Esophagus muscularis mucosa (tissue), 4 donors: Measurements from ENCODE around the gene RAB20. TPM values are rescaled to one million over a fixed set of nuclear protein-coding genes. Genes with fewer than 3 reads are reported as not detected.

Experiments used
- DNase-seq: peaks from one replicate; pipeline ENCODE4 v3.0.0-alpha.2; 2017; ENCODE audit errors: extremely low spot score
- H3K27ac ChIP-seq, 4 donors: fragments of 200-600 bp; sonication (generic); replicated peaks in 1 of 4; 1 replicate in 3 of 4; 2 replicates in 1 of 4; pipeline ENCODE4 v1.5.1; 2016 to 2019; ENCODE audit warnings: mild to moderate bottlenecking in 1 of 4
- H3K27me3 ChIP-seq, 4 donors: fragments of 200-600 bp; sonication (generic); one replicate each; pipeline versions ENCODE4 v1.5.1 to v1.6.0; 2016 to 2019
- H3K36me3 ChIP-seq, 4 donors: fragments of 200-600 bp; sonication (generic); one replicate each; pipeline ENCODE4 v1.5.1; 2016 to 2019
- H3K4me1 ChIP-seq, 4 donors: fragments of 200-600 bp; sonication (generic); one replicate each; pipeline ENCODE4 v1.5.1; 2016 to 2019
- H3K4me3 ChIP-seq, 4 donors: fragments of 200-600 bp; sonication (generic); 1 replicate in 2 of 4; 2 replicates in 2 of 4; pipeline ENCODE4 v1.5.1; 2016 to 2019; ENCODE audit warnings: mild to moderate bottlenecking in 4 of 4, moderate library complexity in 1 of 4
- H3K9me3 ChIP-seq, 4 donors: fragments of 200-600 bp; sonication (generic); 1 replicate in 3 of 4; 2 replicates in 1 of 4; pipeline ENCODE4 v1.5.1; 2016 to 2019
- CTCF ChIP-seq, 3 experiments: fragments of 200-600 bp in 2 of 3; fragments of 450-650 bp in 1 of 3; sonication (generic) in 2 of 3; IDR thresholded peaks; one replicate each; pipeline ENCODE4 v1.5.1; 2017 to 2019; ENCODE audit warnings: antibody characterized with exemption in 3 of 3, mild to moderate bottlenecking in 2 of 3, moderate library complexity in 1 of 3
- EP300 ChIP-seq: sonication (generic); formaldehyde crosslinking; IDR thresholded peaks from one replicate; pipeline ENCODE4 v1.6.1; 2017; ENCODE audit warnings: antibody characterized with exemption
- POLR2A ChIP-seq: fragments of 450-650 bp; IDR thresholded peaks from one replicate; pipeline ENCODE4 v1.6.1; 2017; ENCODE audit warnings: antibody characterized with exemption, moderate library complexity, mild to moderate bottlenecking, low read depth
- POLR2AphosphoS5 ChIP-seq, 2 donors: sonication (generic); formaldehyde crosslinking; IDR thresholded peaks; one replicate each; pipeline ENCODE4 v1.6.1; 2017; ENCODE audit warnings: antibody characterized with exemption in 2 of 2
- WGBS: methylation state at CpG from one replicate; pipeline ENCODE4 v1.1.5; 2018; 5-methylcytosine and 5-hydroxymethylcytosine counted together
- intact Hi-C: fragments of 100-400 bp; cut with DNase I; formaldehyde crosslinking; loops from one replicate; pipeline ENCODE4 v1.15.1; 2023
- total RNA-seq, 4 donors: library from RNA; depleted of rRNA; stranded (reverse); fragments of >200 nt; gene quantifications; one replicate each; pipeline versions ENCODE4 v1.1.0 to v1.2.1, GENCODE V29; 2016

RAB20 gene
- total RNA-seq, 4 donors from 2014 or later: 10.9 to 40.6 (median 15.4) TPM

GRCh38 chr13:110562036-110562597 is 595 bp upstream of the RAB20 start:
- DNase-seq: no peak
- peak overlapping the region; percentile 93 to 96 (median 94) for H3K27ac ChIP-seq
- peaks cover 0 to 7% (median 5%) of the 10 kb centered on the region in 4 donors for H3K36me3 ChIP-seq
- no peak for TF ChIP-seq EP300
- no peak for TF ChIP-seq POLR2AphosphoS5 (IDR thresholded peaks at IDR 0.05)
- TF ChIP-seq CTCF (IDR thresholded peaks at IDR 0.05): no peak
- no peak for TF ChIP-seq POLR2A
- intact Hi-C loops: loop anchor here (5.0 kb wide), 1 partner anchor 55 kb away; no protein-coding TSS in a partner anchor
- WGBS: 13% methylated on average over 24 of the region's 24 CpGs
- H3K4me1 ChIP-seq: peaks cover 27 to 42% (median 39%) of the 10 kb centered on the region in 4 donors
- H3K4me3 ChIP-seq: peak overlapping the region; percentile 82 to 96 (median 93)
- no peaks in the 10 kb centered on the region for H3K27me3 ChIP-seq
- peaks cover 0 to 5% (median 0%) of the 10 kb centered on the region in 4 donors for H3K9me3 ChIP-seq

GRCh38 chr13:110560601-110561343 is 750 bp downstream of the RAB20 start:
- DNase-seq: no peak
- intact Hi-C loops: loop anchor here (2.0 to 5.0 kb wide), 2 partner anchors 53 to 104 kb away; no protein-coding TSS in a partner anchor
- Histone ChIP-seq H3K9me3 (peaks cover 0 to 5% (median 0%) of the 10 kb centered on the region in 4 donors), H3K4me3 (peak overlapping the region; percentile 82 to 96 (median 93)), H3K27ac (peak overlapping the region; percentile 93 to 96 (median 94)), H3K27me3 (no peaks in the 10 kb centered on the region), H3K36me3 (peaks cover 0 to 17% (median 8%) of the 10 kb centered on the region in 4 donors), H3K4me1 (peaks cover 27 to 42% (median 39%) of the 10 kb centered on the region in 4 donors)
- no peak for TF ChIP-seq EP300
- no peak for TF ChIP-seq CTCF (IDR thresholded peaks at IDR 0.05)
- TF ChIP-seq POLR2AphosphoS5 (IDR thresholded peaks at IDR 0.05): peak in 1 of 2 donors; percentile 67
- peak; percentile 28 for TF ChIP-seq POLR2A
- WGBS: 4% methylated on average over 14 of the region's 29 CpGs

GRCh38 chr13:110559986-110560385 is 1.5 kb downstream of the RAB20 start:
- Histone ChIP-seq H3K9me3 (peaks cover 0 to 5% (median 0%) of the 10 kb centered on the region in 4 donors), H3K27ac (peak overlapping the region; percentile 93 to 96 (median 94)), H3K4me3 (peak overlapping the region; percentile 82 to 96 (median 93)), H3K27me3 (no peaks in the 10 kb centered on the region), H3K36me3 (peaks cover 0 to 21% (median 10%) of the 10 kb centered on the region in 4 donors), H3K4me1 (peaks cover 27 to 42% (median 39%) of the 10 kb centered on the region in 4 donors)
- TF ChIP-seq EP300: no peak
- no peak for TF ChIP-seq CTCF (IDR thresholded peaks at IDR 0.05)
- no peak for TF ChIP-seq POLR2A
- no peak for TF ChIP-seq POLR2AphosphoS5 (IDR thresholded peaks at IDR 0.05)
- intact Hi-C loops: loop anchor here (2.0 to 5.0 kb wide), 2 partner anchors 53 to 103 kb away; no protein-coding TSS in a partner anchor
- no peak for DNase-seq
- 69% methylated on average over 6 of the region's 6 CpGs for WGBS

- H3K36me3 ChIP-seq: peaks cover 0 to 21% (median 11%) of the 10 kb centered on the region in 4 donors
- peaks cover 27 to 42% (median 39%) of the 10 kb centered on the region in 4 donors for H3K4me1 ChIP-seq
- 19% methylated on average over 15 of the region's 15 CpGs for WGBS
- TF ChIP-seq POLR2AphosphoS5 (IDR thresholded peaks at IDR 0.05) (peak; percentile 37 to 68), POLR2A (no peak)
- H3K4me3 ChIP-seq: peak overlapping the region; percentile 82 to 96 (median 93)
- peak overlapping the region; percentile 93 to 96 (median 94) for H3K27ac ChIP-seq
- H3K9me3 ChIP-seq: peaks cover 0 to 5% (median 0%) of the 10 kb centered on the region in 4 donors
- intact Hi-C loops: no loop called here
- no peak for DNase-seq
- no peaks in the 10 kb centered on the region for H3K27me3 ChIP-seq
Observed at GRCh38 chr13:110559429-110559943, 2.0 kb downstream of the RAB20 start.
